Thyroid gland (tissue), 4 donors: ENCODE data around the gene CAPN5.
A peak's percentile ranks its signal among the peaks of the same experiment; 100 is the strongest.

Experiments used
- CTCF ChIP-seq, 6 experiments: fragments of 200-600 bp in 3 of 6; fragments of 450-650 bp in 3 of 6; sonication (generic) in 3 of 6; IDR thresholded peaks; one replicate each; pipeline ENCODE4 v1.5.1; 2016 to 2019; ENCODE audit warnings: antibody characterized with exemption in 6 of 6, mild to moderate bottlenecking in 2 of 6, inconsistent platforms in 1 of 6, moderate library complexity in 1 of 6
- POLR2A ChIP-seq, 2 donors: fragments of 450-650 bp; IDR thresholded peaks; one replicate each; pipeline ENCODE4 v1.6.1; 2017; ENCODE audit warnings: antibody characterized with exemption in 2 of 2, mild to moderate bottlenecking in 2 of 2, moderate library complexity in 1 of 2

DNA sequence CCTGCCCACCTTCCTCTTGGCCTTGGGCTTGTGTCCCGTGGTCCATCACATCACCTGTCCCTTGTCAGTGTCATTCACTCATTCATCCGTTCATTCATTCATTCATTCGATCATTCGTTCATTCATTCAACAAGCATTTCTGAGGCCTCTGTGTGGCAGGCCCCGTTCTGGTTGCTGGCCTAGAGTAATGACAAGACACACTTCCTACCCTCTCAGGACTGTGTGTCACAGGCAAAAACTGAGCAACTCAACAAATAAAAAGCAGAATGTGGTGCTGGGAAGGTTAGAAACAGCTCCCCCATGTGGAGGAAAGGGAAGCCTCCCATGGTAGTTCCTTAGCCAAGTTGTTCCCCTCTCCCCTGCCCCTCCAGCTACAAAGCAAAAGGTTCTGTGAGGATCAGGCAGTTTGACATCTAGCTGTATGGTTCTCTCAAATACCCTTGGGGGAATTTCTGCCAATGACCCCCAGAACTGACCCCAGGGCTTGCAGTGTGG lies 34.3 kb downstream of the CAPN5 start:
- TF ChIP-seq CTCF (IDR thresholded peaks at IDR 0.05) (peak in 1 of 6 experiments; percentile 7), POLR2A (IDR thresholded peaks at IDR 0.05) (no peak)
